Measurements from ENCODE around the gene LYSMD3. TPM values are rescaled to one million over a fixed set of nuclear protein-coding genes. Genes with fewer than 3 reads are reported as not detected.

The LYSMD3 gene
- total RNA-seq, 2 donors from 2014 or later = 11.8 to 18.0 TPM

DNA sequence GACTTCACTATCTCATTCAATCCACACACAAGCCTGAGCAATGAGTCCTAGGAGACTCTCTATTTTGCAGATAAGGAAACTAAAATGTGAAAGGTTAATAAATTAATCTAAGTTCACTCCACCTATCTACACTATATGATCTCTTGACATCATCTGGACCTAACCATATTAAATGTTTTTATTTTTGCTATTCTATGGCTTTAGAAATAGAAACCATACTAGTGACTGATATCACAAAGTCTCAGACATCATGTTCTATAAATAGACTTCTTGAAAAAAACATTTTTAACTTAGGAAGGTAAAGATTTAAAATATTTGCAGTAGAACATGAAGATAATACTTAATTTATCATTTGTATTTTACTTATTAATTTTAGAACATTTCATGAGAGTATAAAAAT is 19.8 kb upstream of the LYSMD3 start:
- Histone ChIP-seq H3K27ac (no peak overlapping the region), H3K4me1 (replicated peaks) (no peaks in the 10 kb centered on the region), H3K9me3 (no peaks in the 10 kb centered on the region), H3K27me3 (replicated peaks; ENCODE audit: insufficient read depth) (no peaks in the 10 kb centered on the region), H3K36me3 (no peaks in the 10 kb centered on the region), H3K4me3 (no peak overlapping the region)
- no peak for DNase-seq (ENCODE audit: low spot score)
- intact Hi-C loops (cut with DNase I) = no loop called here
- TF ChIP-seq POLR2AphosphoS5 (IDR thresholded peaks at IDR 0.05) (no peak), CTCF (IDR thresholded peaks at IDR 0.05) (no peak), POLR2A (IDR thresholded peaks at IDR 0.05) (no peak)

- H3K27ac ChIP-seq = no peak overlapping the region
- H3K27me3 ChIP-seq (replicated peaks; ENCODE audit: insufficient read depth) = no peaks in the 10 kb centered on the region
- WGBS = 18% methylated on average over 5 of the region's 5 CpGs
- no peaks in the 10 kb centered on the region for H3K9me3 ChIP-seq
- no peaks in the 10 kb centered on the region for H3K4me1 ChIP-seq (replicated peaks)
- no peak overlapping the region for H3K4me3 ChIP-seq
- intact Hi-C loops (cut with DNase I) = no loop called here
- TF ChIP-seq POLR2AphosphoS5 (IDR thresholded peaks at IDR 0.05) = peak; percentile 80
- peak in 1 of 4 experiments; percentile 8 for TF ChIP-seq CTCF (IDR thresholded peaks at IDR 0.05)
- TF ChIP-seq POLR2A (IDR thresholded peaks at IDR 0.05) = no peak
- peak; percentile 65 for DNase-seq (ENCODE audit: low spot score)
- no peaks in the 10 kb centered on the region for H3K36me3 ChIP-seq
Measured at GRCh38 chr5:90548069-90548593, 18.7 kb upstream of the LYSMD3 start.

GRCh38 chr5:90547072-90547536 is 17.7 kb upstream of the LYSMD3 start:
- H3K27me3 ChIP-seq (replicated peaks; ENCODE audit: insufficient read depth) = no peaks in the 10 kb centered on the region
- 53% methylated on average over 1 of the region's 1 CpG for WGBS

GRCh38 chr5:90546216-90546837 is 16.9 kb upstream of the LYSMD3 start:
- H3K36me3 ChIP-seq = no peaks in the 10 kb centered on the region
- H3K27ac ChIP-seq = no peak overlapping the region
- no peaks in the 10 kb centered on the region for H3K27me3 ChIP-seq (replicated peaks; ENCODE audit: insufficient read depth)
- TF ChIP-seq POLR2AphosphoS5 (IDR thresholded peaks at IDR 0.05) (no peak), CTCF (IDR thresholded peaks at IDR 0.05) (no peak), POLR2A (IDR thresholded peaks at IDR 0.05) (no peak)
- H3K9me3 ChIP-seq = no peaks in the 10 kb centered on the region
- DNase-seq (ENCODE audit: low spot score) = no peak
- no peaks in the 10 kb centered on the region for H3K4me1 ChIP-seq (replicated peaks)
- no peak overlapping the region for H3K4me3 ChIP-seq
- WGBS = 61% methylated on average over 4 of the region's 4 CpGs
- intact Hi-C loops (cut with DNase I) = no loop called here

More at GRCh38 chr5:90547072-90547536, 17.7 kb upstream of the LYSMD3 start:
- no peak for DNase-seq (ENCODE audit: low spot score)
- no peak overlapping the region for H3K27ac ChIP-seq
- no peak for TF ChIP-seq CTCF (IDR thresholded peaks at IDR 0.05)
- no peak for TF ChIP-seq POLR2A (IDR thresholded peaks at IDR 0.05)
- TF ChIP-seq POLR2AphosphoS5 (IDR thresholded peaks at IDR 0.05) = no peak
- no peaks in the 10 kb centered on the region for H3K9me3 ChIP-seq
- H3K36me3 ChIP-seq = no peaks in the 10 kb centered on the region
- intact Hi-C loops (cut with DNase I) = no loop called here
- H3K4me3 ChIP-seq = no peak overlapping the region
- no peaks in the 10 kb centered on the region for H3K4me1 ChIP-seq (replicated peaks)

- H3K4me1 ChIP-seq (replicated peaks) = no peaks in the 10 kb centered on the region
- WGBS = 90% methylated on average over 2 of the region's 2 CpGs
- TF ChIP-seq CTCF (IDR thresholded peaks at IDR 0.05) = no peak
- no peak for TF ChIP-seq POLR2A (IDR thresholded peaks at IDR 0.05)
- TF ChIP-seq POLR2AphosphoS5 (IDR thresholded peaks at IDR 0.05) = no peak
- H3K27ac ChIP-seq = no peak overlapping the region
- no peak overlapping the region for H3K4me3 ChIP-seq
- H3K36me3 ChIP-seq = no peaks in the 10 kb centered on the region
- H3K27me3 ChIP-seq (replicated peaks; ENCODE audit: insufficient read depth) = no peaks in the 10 kb centered on the region
- DNase-seq (ENCODE audit: low spot score) = no peak
- no peaks in the 10 kb centered on the region for H3K9me3 ChIP-seq
- intact Hi-C loops (cut with DNase I) = no loop called here
Measured at GRCh38 chr5:90545511-90545910, 16.1 kb upstream of the LYSMD3 start.

Data from prostate gland (tissue), 2 donors.